ENCODE results near the gene DXO. TPM values are rescaled to one million over a fixed set of nuclear protein-coding genes. Genes with fewer than 3 reads are reported as not detected.
"Not testable (repeated sequence)": the region's sequence is repeated elsewhere in the genome, so short reads cannot be mapped to it uniquely, and the experiment has no call there.

DXO gene
- total RNA-seq, 2 experiments from 2014 or later: 30.0 to 31.1 TPM

GRCh38 chr6:31980195-31980876 lies 8.4 kb upstream of the DXO start:
- ATAC-seq (ENCODE audit: poor library complexity); H3K27ac ChIP-seq (ENCODE audit: low read depth in 1 of 2, low read length in 2 of 2); intact Hi-C loops (cut with DNase I, micrococcal nuclease); H3K4me3 Mint-ChIP-seq; DNase-seq; H3K4me3 ChIP-seq (ENCODE audit: low read length); H3K36me3 ChIP-seq (ENCODE audit: insufficient read depth, low read length); CTCF ChIA-PET; H3K27me3 Mint-ChIP-seq; H3K36me3 Mint-ChIP-seq (ENCODE audit: low read depth); H3K9me3 ChIP-seq (ENCODE audit: control insufficient read depth in 1 of 2, insufficient read depth in 1 of 2, low read length in 2 of 2); H3K9me3 Mint-ChIP-seq; H3K27me3 ChIP-seq (ENCODE audit: control insufficient read depth in 1 of 2, insufficient read depth in 2 of 2, low read length in 2 of 2): not testable (repeated sequence)
- H3K4me1 Mint-ChIP-seq (ENCODE audit: low read depth): peaks cover 17% of the 10 kb centered on the region
- POLR2A ChIA-PET: interaction anchor here (1.3 kb wide), 1 partner anchor 9 kb away, joined by 3 read pairs; the partner anchor contains the start of gene DXO
- H3K4me1 ChIP-seq (ENCODE audit: insufficient read depth, low read length): peaks cover 15% of the 10 kb centered on the region
- H3K27ac Mint-ChIP-seq: peak overlapping the region; percentile 80

DNA sequence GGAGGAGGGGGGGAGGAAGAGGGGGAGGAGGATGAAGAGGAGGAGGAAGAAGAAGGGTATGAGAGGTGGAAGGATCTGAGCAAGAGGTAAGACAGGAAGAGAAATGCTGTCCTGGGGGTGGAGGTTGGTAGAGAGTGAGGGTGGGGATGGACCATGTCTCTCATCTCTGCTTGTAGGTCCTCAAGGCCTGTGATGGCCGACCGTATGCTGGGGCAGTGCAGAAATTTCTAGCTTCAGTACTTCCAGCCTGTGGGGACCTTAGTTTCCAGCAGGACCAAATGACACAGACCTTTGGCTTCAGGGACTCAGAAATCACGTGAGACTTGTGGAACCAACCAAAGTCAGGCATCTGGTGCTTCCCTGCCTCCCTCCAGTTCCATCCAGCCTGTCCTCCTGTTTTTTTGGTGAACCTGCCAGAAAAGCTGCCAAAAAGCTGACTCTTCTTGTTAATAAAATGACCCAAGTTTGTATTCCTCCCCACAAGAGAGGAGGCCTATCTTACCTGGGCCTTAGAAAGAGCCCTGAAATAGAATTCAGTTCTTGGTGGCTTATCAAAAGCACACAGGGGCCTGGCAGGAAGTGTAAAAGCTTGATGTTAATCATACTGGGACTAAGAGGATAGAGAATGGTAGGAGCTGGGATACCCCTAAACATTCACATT lies 7.4 kb upstream of the DXO start:
- TF ChIP-seq, protein P1, sequence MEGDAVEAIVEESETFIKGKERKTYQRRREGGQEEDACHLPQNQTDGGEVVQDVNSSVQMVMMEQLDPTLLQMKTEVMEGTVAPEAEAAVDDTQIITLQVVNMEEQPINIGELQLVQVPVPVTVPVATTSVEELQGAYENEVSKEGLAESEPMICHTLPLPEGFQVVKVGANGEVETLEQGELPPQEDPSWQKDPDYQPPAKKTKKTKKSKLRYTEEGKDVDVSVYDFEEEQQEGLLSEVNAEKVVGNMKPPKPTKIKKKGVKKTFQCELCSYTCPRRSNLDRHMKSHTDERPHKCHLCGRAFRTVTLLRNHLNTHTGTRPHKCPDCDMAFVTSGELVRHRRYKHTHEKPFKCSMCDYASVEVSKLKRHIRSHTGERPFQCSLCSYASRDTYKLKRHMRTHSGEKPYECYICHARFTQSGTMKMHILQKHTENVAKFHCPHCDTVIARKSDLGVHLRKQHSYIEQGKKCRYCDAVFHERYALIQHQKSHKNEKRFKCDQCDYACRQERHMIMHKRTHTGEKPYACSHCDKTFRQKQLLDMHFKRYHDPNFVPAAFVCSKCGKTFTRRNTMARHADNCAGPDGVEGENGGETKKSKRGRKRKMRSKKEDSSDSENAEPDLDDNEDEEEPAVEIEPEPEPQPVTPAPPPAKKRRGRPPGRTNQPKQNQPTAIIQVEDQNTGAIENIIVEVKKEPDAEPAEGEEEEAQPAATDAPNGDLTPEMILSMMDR (IDR thresholded peaks at IDR 0.05): no peak
- Mint-ChIP-seq H3K4me3 (no peak overlapping the region), H3K27me3 (no peaks in the 10 kb centered on the region), H3K27ac (peak overlapping the region; percentile 80), H3K36me3 (ENCODE audit: low read depth) (peaks cover 4% of the 10 kb centered on the region), H3K4me1 (ENCODE audit: low read depth) (peaks cover 17% of the 10 kb centered on the region), H3K9me3 (no peaks in the 10 kb centered on the region)
- H3K4me1 ChIP-seq (ENCODE audit: insufficient read depth, low read length): peaks cover 15% of the 10 kb centered on the region
- ChIA-PET CTCF (no interaction called here), POLR2A (interaction anchor here (1.3 kb wide), 1 partner anchor 8 kb away, joined by 3 read pairs; the partner anchor contains the start of gene DXO)
- peak overlapping the region; percentile 29 for H3K27ac ChIP-seq (ENCODE audit: low read depth in 1 of 2, low read length in 2 of 2)
- no peaks in the 10 kb centered on the region for H3K36me3 ChIP-seq (ENCODE audit: insufficient read depth, low read length)
- intact Hi-C loops (cut with DNase I, micrococcal nuclease): loop anchor here in 1 of 2 experiments (10.0 kb wide), 2 partner anchors 195 to 825 kb away; partner anchors contain the start of genes AGPAT1, CCHCR1, RNF5 and TCF19
- no peaks in the 10 kb centered on the region for H3K9me3 ChIP-seq (ENCODE audit: control insufficient read depth in 1 of 2, insufficient read depth in 1 of 2, low read length in 2 of 2)
- no peak overlapping the region for H3K4me3 ChIP-seq (ENCODE audit: low read length)
- ATAC-seq (ENCODE audit: poor library complexity): no peak
- peak in 2 of 14 experiments; percentile 20 to 29 for DNase-seq
- no peaks in the 10 kb centered on the region for H3K27me3 ChIP-seq (ENCODE audit: control insufficient read depth in 1 of 2, insufficient read depth in 2 of 2, low read length in 2 of 2)

- Mint-ChIP-seq H3K36me3 (ENCODE audit: low read depth) (peaks cover 4% of the 10 kb centered on the region), H3K27ac (peak overlapping the region; percentile 80), H3K4me3 (peak overlapping the region; percentile 20), H3K9me3 (no peaks in the 10 kb centered on the region), H3K4me1 (ENCODE audit: low read depth) (peaks cover 18% of the 10 kb centered on the region), H3K27me3 (no peaks in the 10 kb centered on the region)
- peaks cover 15% of the 10 kb centered on the region for H3K4me1 ChIP-seq (ENCODE audit: insufficient read depth, low read length)
- DNase-seq: no peak
- POLR2A ChIA-PET: no interaction called here
- H3K27ac ChIP-seq (ENCODE audit: low read depth in 1 of 2, low read length in 2 of 2): peak overlapping the region; percentile 35 to 60
- CTCF ChIA-PET: no interaction called here
- H3K36me3 ChIP-seq (ENCODE audit: insufficient read depth, low read length): no peaks in the 10 kb centered on the region
- no peak for ATAC-seq (ENCODE audit: poor library complexity)
- intact Hi-C loops (cut with DNase I, micrococcal nuclease): loop anchor here in 1 of 2 experiments (10.0 kb wide), 2 partner anchors 196 to 824 kb away; partner anchors contain the start of genes AGPAT1, CCHCR1, RNF5 and TCF19
- H3K27me3 ChIP-seq (ENCODE audit: control insufficient read depth in 1 of 2, insufficient read depth in 2 of 2, low read length in 2 of 2): no peaks in the 10 kb centered on the region
- H3K9me3 ChIP-seq (ENCODE audit: control insufficient read depth in 1 of 2, insufficient read depth in 1 of 2, low read length in 2 of 2): no peaks in the 10 kb centered on the region
- H3K4me3 ChIP-seq (ENCODE audit: low read length): no peak overlapping the region
- TF ChIP-seq, protein P1 (IDR thresholded peaks at IDR 0.05): no peak
Observed at GRCh38 chr6:31978831-31979230, 6.9 kb upstream of the DXO start.
